ENCODE results near the gene TMEM59.

GRCh38 chr1:53999920-54000319, 53.1 kb downstream of the TMEM59 start:
- TF ChIP-seq, protein P1, sequence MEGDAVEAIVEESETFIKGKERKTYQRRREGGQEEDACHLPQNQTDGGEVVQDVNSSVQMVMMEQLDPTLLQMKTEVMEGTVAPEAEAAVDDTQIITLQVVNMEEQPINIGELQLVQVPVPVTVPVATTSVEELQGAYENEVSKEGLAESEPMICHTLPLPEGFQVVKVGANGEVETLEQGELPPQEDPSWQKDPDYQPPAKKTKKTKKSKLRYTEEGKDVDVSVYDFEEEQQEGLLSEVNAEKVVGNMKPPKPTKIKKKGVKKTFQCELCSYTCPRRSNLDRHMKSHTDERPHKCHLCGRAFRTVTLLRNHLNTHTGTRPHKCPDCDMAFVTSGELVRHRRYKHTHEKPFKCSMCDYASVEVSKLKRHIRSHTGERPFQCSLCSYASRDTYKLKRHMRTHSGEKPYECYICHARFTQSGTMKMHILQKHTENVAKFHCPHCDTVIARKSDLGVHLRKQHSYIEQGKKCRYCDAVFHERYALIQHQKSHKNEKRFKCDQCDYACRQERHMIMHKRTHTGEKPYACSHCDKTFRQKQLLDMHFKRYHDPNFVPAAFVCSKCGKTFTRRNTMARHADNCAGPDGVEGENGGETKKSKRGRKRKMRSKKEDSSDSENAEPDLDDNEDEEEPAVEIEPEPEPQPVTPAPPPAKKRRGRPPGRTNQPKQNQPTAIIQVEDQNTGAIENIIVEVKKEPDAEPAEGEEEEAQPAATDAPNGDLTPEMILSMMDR (IDR thresholded peaks at IDR 0.05) = no peak
- TF ChIP-seq POLR2A (IDR thresholded peaks at IDR 0.05) = no peak
